HEK293 (cell line): ENCODE measurements around the gene PCSK2.

Experiments
- SP2 ChIP-seq: fragments of 450-650 bp; formaldehyde crosslinking; IDR thresholded peaks from 2 replicates; pipeline ENCODE4 v1.5.1; 2016; ENCODE audit warnings: missing biosample characterization, missing genetic modification characterization
- ZNF175 ChIP-seq: fragments of 450-650 bp; formaldehyde crosslinking; IDR thresholded peaks from 2 replicates; pipeline ENCODE4 v1.5.1; 2016; ENCODE audit warnings: missing biosample characterization, missing genetic modification characterization
- ZNF274 ChIP-seq, 2 experiments: fragments of 200-500 bp in 1 of 2; fragments of 450-650 bp in 1 of 2; sonication (Bioruptor generic) in 1 of 2; formaldehyde crosslinking in 1 of 2; IDR thresholded peaks; 2 replicates each; pipeline versions ENCODE4 v1.5.1 to v1.6.1; 2014 to 2016; ENCODE audit warnings: borderline replicate concordance in 1 of 2, inconsistent platforms in 1 of 2, low read length in 1 of 2, missing biosample characterization in 1 of 2, missing genetic modification characterization in 1 of 2
- ZNF529 ChIP-seq: fragments of 450-650 bp; formaldehyde crosslinking; IDR thresholded peaks from 2 replicates; pipeline ENCODE4 v1.5.1; 2017; ENCODE audit warnings: missing genetic modification characterization, missing biosample characterization; ENCODE audit not compliant: insufficient replicate concordance
- TF ChIP-seq, protein P1 (sequence below): fragments of 450-650 bp; formaldehyde crosslinking; IDR thresholded peaks from 2 replicates; pipeline ENCODE4 v1.5.1; 2016; ENCODE audit warnings: missing biosample characterization, missing genetic modification characterization

- TF ChIP-seq ZNF274 (IDR thresholded peaks at IDR 0.05; ENCODE audit: low read length): no peak
- TF ChIP-seq ZNF274 (tag by site-specific recombination; IDR thresholded peaks at IDR 0.05; ENCODE audit: borderline replicate concordance): no peak
- no peak for TF ChIP-seq ZNF529
- TF ChIP-seq ZNF175 (tag by site-specific recombination): no peak
- TF ChIP-seq SP2 (tag by site-specific recombination): no peak
- TF ChIP-seq, protein P1, sequence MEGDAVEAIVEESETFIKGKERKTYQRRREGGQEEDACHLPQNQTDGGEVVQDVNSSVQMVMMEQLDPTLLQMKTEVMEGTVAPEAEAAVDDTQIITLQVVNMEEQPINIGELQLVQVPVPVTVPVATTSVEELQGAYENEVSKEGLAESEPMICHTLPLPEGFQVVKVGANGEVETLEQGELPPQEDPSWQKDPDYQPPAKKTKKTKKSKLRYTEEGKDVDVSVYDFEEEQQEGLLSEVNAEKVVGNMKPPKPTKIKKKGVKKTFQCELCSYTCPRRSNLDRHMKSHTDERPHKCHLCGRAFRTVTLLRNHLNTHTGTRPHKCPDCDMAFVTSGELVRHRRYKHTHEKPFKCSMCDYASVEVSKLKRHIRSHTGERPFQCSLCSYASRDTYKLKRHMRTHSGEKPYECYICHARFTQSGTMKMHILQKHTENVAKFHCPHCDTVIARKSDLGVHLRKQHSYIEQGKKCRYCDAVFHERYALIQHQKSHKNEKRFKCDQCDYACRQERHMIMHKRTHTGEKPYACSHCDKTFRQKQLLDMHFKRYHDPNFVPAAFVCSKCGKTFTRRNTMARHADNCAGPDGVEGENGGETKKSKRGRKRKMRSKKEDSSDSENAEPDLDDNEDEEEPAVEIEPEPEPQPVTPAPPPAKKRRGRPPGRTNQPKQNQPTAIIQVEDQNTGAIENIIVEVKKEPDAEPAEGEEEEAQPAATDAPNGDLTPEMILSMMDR (tag by site-specific recombination): no peak
Observed at GRCh38 chr20:17500271-17500670, 273.4 kb downstream of the PCSK2 start.
